GM12878 (cell line): ENCODE measurements around the gene RASL11A. TPM values are rescaled to one million over a fixed set of nuclear protein-coding genes. Genes with fewer than 3 reads are reported as not detected.

Experiments used
- ATAC-seq: fragments of 200-7000 bp; cut with Tn5 transposase; 3 replicates; pipeline ENCODE4 v1.9.1; 2020; ENCODE audit warnings: mild to moderate bottlenecking, moderate library complexity
- BruUV-seq: library from RNA; stranded (reverse); fragments of 400-500 nt; replicated peaks from 2 replicates; lab custom pipeline; 2021; lab: Mats Ljungman, UMichigan
- CTCF ChIA-PET: fragments of 300-600 bp; sonication (Branson Sonifier 250); formaldehyde crosslinking; extraction: SDS; loops from one replicate; lab custom pipeline; 2021; ENCODE audit warnings: inconsistent platforms; lab: Yijun Ruan, JAX
- POLR2A ChIA-PET: fragments of 350-600 bp; formaldehyde crosslinking; extraction: SDS; loops from one replicate; lab custom pipeline; 2021; ENCODE audit warnings: inconsistent platforms; lab: Charles Lee
- RAD21 ChIA-PET: fragments of 300-600 bp; sonication (Branson Sonifier 250); formaldehyde crosslinking; loops from one replicate; lab custom pipeline; 2023; ENCODE audit warnings: antibody characterized with exemption; ENCODE audit not compliant: unreplicated experiment; lab: Charles Lee
- SMC1A ChIA-PET: fragments of 300-600 bp; sonication (Branson Sonifier 250); formaldehyde crosslinking; loops from one replicate; lab custom pipeline; 2023; ENCODE audit not compliant: unreplicated experiment, uncharacterized antibody; lab: Charles Lee
- DNase-seq: peaks from one replicate; pipeline ENCODE4 v3.0.0-alpha.2; 2011; ENCODE audit warnings: low read depth, low spot score
- FAIRE-seq: peaks from 3 replicates; lab custom pipeline; 2011; peaks lifted over from hg19 to GRCh38; lab: Jason Lieb, UNC
- H2AFZ ChIP-seq: 2 replicates; pipeline ENCODE4 v1.6.0; 2011; ENCODE audit warnings: low read depth, low read length, control low read depth; ENCODE audit not compliant: control insufficient read depth
- H3K27ac ChIP-seq: 2 replicates; pipeline ENCODE4 v1.5.1; 2011; ENCODE audit warnings: control low read depth; ENCODE audit not compliant: control insufficient read depth, insufficient read depth
- H3K27me3 ChIP-seq, 2 experiments: replicated peaks in 1 of 2; 2 replicates each; pipeline versions ENCODE4 v1.6.0 to v1.6.1; 2011; ENCODE audit warnings: low read length in 1 of 2; ENCODE audit not compliant: control insufficient read depth in 2 of 2, insufficient read depth in 2 of 2
- H3K36me3 ChIP-seq, 2 experiments: 2 replicates each; pipeline ENCODE4 v1.5.1; 2011; ENCODE audit warnings: low read length in 1 of 2; ENCODE audit not compliant: control insufficient read depth in 2 of 2, insufficient read depth in 2 of 2
- H3K4me1 ChIP-seq: 2 replicates; pipeline ENCODE4 v1.6.1; 2011; ENCODE audit warnings: mild to moderate bottlenecking, low read length, moderate library complexity, mixed read lengths; ENCODE audit not compliant: control insufficient read depth, insufficient read depth
- H3K4me2 ChIP-seq: 2 replicates; pipeline ENCODE4 v1.6.0; 2011; ENCODE audit warnings: control low read depth; ENCODE audit not compliant: control insufficient read depth, insufficient read depth
- H3K4me3 ChIP-seq: fragments of 200-600 bp; sonication (generic); 2 replicates; pipeline ENCODE4 v1.5.1; 2016
- H3K79me2 ChIP-seq: 2 replicates; pipeline ENCODE4 v1.6.0; 2011; ENCODE audit warnings: low read length; ENCODE audit not compliant: control insufficient read depth, insufficient read depth
- H3K9ac ChIP-seq: 2 replicates; pipeline ENCODE4 v1.8.0; 2011; ENCODE audit warnings: low read length, control low read depth, mixed read lengths; ENCODE audit not compliant: control insufficient read depth, insufficient read depth
- H3K9me3 ChIP-seq: replicated peaks from 3 replicates; pipeline ENCODE4 v1.5.1; 2011; ENCODE audit warnings: mild to moderate bottlenecking, low read length; ENCODE audit not compliant: control insufficient read depth, insufficient read depth
- H4K20me1 ChIP-seq: 2 replicates; pipeline ENCODE4 v1.6.0; 2011; ENCODE audit not compliant: control insufficient read depth, insufficient read depth
- BMI1 ChIP-seq: fragments of 450-650 bp; IDR thresholded peaks from 2 replicates; pipeline ENCODE4 v1.6.1; 2016; ENCODE audit warnings: mild to moderate bottlenecking, moderate library complexity, borderline replicate concordance
- BRCA1 ChIP-seq: IDR thresholded peaks from 2 replicates; pipeline ENCODE4 v1.6.1; 2011; ENCODE audit warnings: low read depth, low read length, improper control_type of control experiment
- E2F8 ChIP-seq: fragments of 450-650 bp; IDR thresholded peaks from 2 replicates; pipeline ENCODE4 v1.6.1; 2018; ENCODE audit warnings: mild to moderate bottlenecking, low read depth, moderate library complexity; ENCODE audit not compliant: partially characterized antibody
- FOXK2 ChIP-seq: fragments of 450-650 bp; IDR thresholded peaks from 2 replicates; pipeline ENCODE4 v1.6.1; 2017; ENCODE audit warnings: mild to moderate bottlenecking, moderate library complexity
- GATAD2B ChIP-seq: fragments of 450-650 bp; conservative IDR thresholded peaks from 2 replicates; pipeline ENCODE4 v1.6.1; 2017; ENCODE audit warnings: low read depth, mild to moderate bottlenecking, moderate library complexity
- HCFC1 ChIP-seq: fragments of 150-350 bp; IDR thresholded peaks from 2 replicates; pipeline ENCODE4 v1.6.1; 2014; ENCODE audit warnings: low read length
- IKZF1 ChIP-seq: fragments of 450-650 bp; conservative IDR thresholded peaks from 2 replicates; pipeline ENCODE4 v1.6.1; 2017; ENCODE audit warnings: antibody characterized with exemption, mild to moderate bottlenecking
- KLF5 ChIP-seq: fragments of 450-650 bp; IDR thresholded peaks from 2 replicates; pipeline ENCODE4 v1.6.1; 2014; ENCODE audit warnings: mild to moderate bottlenecking; ENCODE audit not compliant: partially characterized antibody
- NFXL1 ChIP-seq: fragments of 450-650 bp; IDR thresholded peaks from 2 replicates; pipeline ENCODE4 v1.6.1; 2017; ENCODE audit warnings: antibody characterized with exemption, mild to moderate bottlenecking, borderline replicate concordance
- NR2F1 ChIP-seq: fragments of 450-650 bp; conservative IDR thresholded peaks from 2 replicates; pipeline ENCODE4 v1.6.1; 2017; ENCODE audit warnings: mild to moderate bottlenecking
- RELA ChIP-seq: fragments of 450-650 bp; IDR thresholded peaks from 2 replicates; pipeline ENCODE4 v1.8.0; 2014; ENCODE audit warnings: borderline replicate concordance; ENCODE audit not compliant: partially characterized antibody
- SPI1 ChIP-seq: IDR thresholded peaks from 2 replicates; pipeline ENCODE4 v1.6.1; 2011; ENCODE audit warnings: low read depth, mild to moderate bottlenecking, low read length, moderate library complexity, borderline replicate concordance; ENCODE audit not compliant: insufficient read depth
- SREBF1 ChIP-seq: IDR thresholded peaks from 2 replicates; pipeline ENCODE4 v1.6.1; 2012; ENCODE audit warnings: mild to moderate bottlenecking, low read length
- SREBF2 ChIP-seq: IDR thresholded peaks from 2 replicates; pipeline ENCODE4 v1.6.1; 2012; ENCODE audit warnings: mild to moderate bottlenecking, low read length
- TCF12 ChIP-seq: IDR thresholded peaks from 2 replicates; pipeline ENCODE4 v1.6.1; 2011; ENCODE audit warnings: low read depth, mild to moderate bottlenecking, low read length
- TCF7 ChIP-seq: IDR thresholded peaks from 2 replicates; pipeline ENCODE4 v1.6.1; 2014; ENCODE audit warnings: antibody characterized with exemption, borderline replicate concordance
- ZNF24 ChIP-seq: fragments of 450-650 bp; IDR thresholded peaks from 2 replicates; pipeline ENCODE4 v1.6.1; 2017; ENCODE audit warnings: antibody characterized with exemption, mild to moderate bottlenecking
- ZSCAN29 ChIP-seq: fragments of 450-650 bp; IDR thresholded peaks from 2 replicates; pipeline ENCODE4 v1.6.1; 2017; ENCODE audit warnings: mild to moderate bottlenecking, moderate library complexity
- WGBS: methylation state at CpG from one replicate; pipeline ENCODE4 v1.1.6; 2016; ENCODE audit warnings: low lambda C conversion rate; ENCODE audit not compliant: insufficient replicate concordance, insufficient coverage; ENCODE audit errors: missing lambda C conversion rate; 5-methylcytosine and 5-hydroxymethylcytosine counted together
- in situ Hi-C: fragments of 300-500 bp; cut with MboI; formaldehyde crosslinking; loops from 9 replicates; pipeline ENCODE4 v1.14.3; 2018; ENCODE audit warnings: mixed read lengths
- intact Hi-C: fragments of 100-400 bp; cut with micrococcal nuclease; formaldehyde crosslinking; loops from one replicate; pipeline ENCODE4 v1.14.2; 2022; ENCODE audit not compliant: unreplicated experiment
- polyA plus RNA-seq, 11 experiments: library from polyadenylated mRNA; depleted of rRNA in 4 of 11; unstranded in 6 of 11; stranded (reverse) in 5 of 11; fragments of >200 nt; fragmentation: Nextera tagmentation in 4 of 11; fragmentation: Illumina TruSeq in 1 of 11; extraction: Ambion mirVana in 4 of 11; extraction: Trizol in 1 of 11; gene quantifications; 1 replicate in 1 of 11; 2 replicates in 10 of 11; pipeline versions ENCODE4 v1.2.1 to v1.2.3, GENCODE V29; 2011 to 2016; ENCODE audit warnings: inconsistent platforms in 2 of 11, missing spikeins in 2 of 11, low read depth in 1 of 11
- total RNA-seq, 4 experiments: library from RNA; depleted of rRNA in 3 of 4; stranded (reverse); fragments of >200 nt in 3 of 4; fragmentation: Illumina TruSeq in 1 of 4; extraction: Trizol in 1 of 4; gene quantifications; 2 replicates each; pipeline versions ENCODE4 v1.2.1 to v1.2.3, GENCODE V29; 2013 to 2021

Gene RASL11A
- total and polyA plus RNA-seq, 10 of the 15 experiments (the other 5 are each of a cell fraction or from before 2014, with no cell fraction given) = 0.04 to 1.3 (median 0.41) TPM; not detected in 1

- TF ChIP-seq SPI1 (no peak), RELA (no peak), SREBF2 (no peak), NR2F1 (no peak), ZNF24 (no peak), TCF12 (no peak), BMI1 (no peak), E2F8 (no peak), TCF7 (no peak), FOXK2 (no peak), ZSCAN29 (no peak), GATAD2B (no peak), IKZF1 (no peak), BRCA1 (no peak), NFXL1 (no peak), SREBF1 (no peak), HCFC1 (no peak), KLF5 (no peak)
- no peak overlapping the region for H3K9ac ChIP-seq
- no peak overlapping the region for H3K27ac ChIP-seq
- FAIRE-seq = no peak
- ChIA-PET CTCF (interaction anchor here (0.8 to 1.4 kb wide), 2 partner anchors 12 to 229 kb away, joined by 4 read pairs; no protein-coding TSS in a partner anchor), RAD21 (no interaction called here), SMC1A (no interaction called here), POLR2A (no interaction called here)
- WGBS = 29% methylated on average over 2 of the region's 2 CpGs
- no peaks in the 10 kb centered on the region for H3K79me2 ChIP-seq
- H3K27me3 ChIP-seq = no peaks in the 10 kb centered on the region
- H3K4me3 ChIP-seq = no peak overlapping the region
- no peak for ATAC-seq
- in situ Hi-C loops = no loop called here
- no peak for DNase-seq
- H4K20me1 ChIP-seq = no peaks in the 10 kb centered on the region
- H3K9me3 ChIP-seq = no peaks in the 10 kb centered on the region
- no peak overlapping the region for H3K4me2 ChIP-seq
- H3K36me3 ChIP-seq = peaks cover 3% of the 10 kb centered on the region in 2 experiments; a peak in 3 of 4 replicates
- intact Hi-C loops = no loop called here
- no peaks in the 10 kb centered on the region for H3K4me1 ChIP-seq
- no TSS peak for BruUV-seq
- no peak overlapping the region for H2AFZ ChIP-seq
Observed at GRCh38 chr13:27266917-27267316, 3.7 kb upstream of the RASL11A start.
